HG02840 (cell line): ENCODE results near the gene ZBED5.

ENCODE experiments used
- ATAC-seq: cut with Tn5 transposase; IDR thresholded peaks from one replicate; pipeline ENCODE4 v1.9.1; 2021; ENCODE audit warnings: mild to moderate bottlenecking, moderate library complexity, moderate number of reproducible peaks; ENCODE audit not compliant: unreplicated experiment, low FRiP score

Gene ZBED5

DNA sequence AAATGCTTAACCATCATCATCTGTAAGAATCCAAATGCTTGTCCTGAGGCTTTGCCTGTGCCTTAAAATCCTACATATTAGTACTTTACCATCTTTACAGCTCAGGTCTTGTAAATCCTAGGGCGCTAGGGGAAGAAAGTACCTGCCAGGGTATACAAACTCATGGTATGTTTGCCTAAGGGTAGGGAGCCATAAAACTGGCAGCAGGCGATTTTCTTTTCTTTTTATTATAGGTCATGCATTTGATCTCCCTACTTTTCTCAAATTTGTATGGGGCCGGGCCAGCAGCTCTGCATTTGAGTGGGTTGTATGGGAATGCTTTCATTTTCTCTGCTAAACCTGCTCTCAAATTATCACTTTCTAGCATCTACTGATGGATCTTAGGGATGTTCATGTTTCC is 24.0 kb upstream of the ZBED5 start:
- ATAC-seq, result no peak

DNA sequence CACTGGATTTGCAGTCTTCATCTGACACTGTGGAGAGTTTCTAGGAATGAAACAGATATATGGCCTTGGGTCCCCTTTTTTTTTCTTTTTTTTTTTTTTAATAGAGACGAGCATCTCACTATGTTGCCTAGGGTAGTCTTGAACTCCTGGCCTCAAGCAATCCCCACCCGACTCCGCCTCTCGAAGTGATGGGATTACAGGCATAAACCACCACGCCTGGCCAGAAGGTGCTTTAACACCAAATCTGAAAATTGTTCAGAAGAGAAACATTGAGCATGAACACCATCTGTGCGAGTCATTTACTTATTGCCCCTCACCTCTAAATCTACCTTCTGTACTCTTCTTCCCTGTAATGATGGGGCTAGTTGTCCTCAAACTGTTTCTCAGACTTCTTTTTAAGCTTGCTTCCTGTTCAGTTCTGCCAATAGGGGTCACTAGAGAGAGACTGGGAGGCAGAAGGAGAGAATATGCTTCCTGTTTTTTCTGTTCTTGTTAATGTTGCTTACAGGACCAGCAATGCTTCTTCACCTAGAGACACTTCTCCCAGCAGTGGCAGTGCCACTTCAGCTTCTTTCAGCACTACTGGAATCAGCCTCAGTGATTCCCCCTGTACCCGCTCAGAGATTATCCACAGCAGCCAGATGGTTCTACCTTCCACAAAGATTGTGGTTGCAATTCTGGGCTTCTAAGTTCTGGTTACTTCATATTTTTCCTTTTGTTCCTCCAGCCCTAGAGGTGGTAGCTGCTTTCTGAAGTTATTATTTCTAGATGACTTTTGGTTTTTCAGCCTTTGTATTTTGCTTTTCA is 20.8 kb upstream of the ZBED5 start:
- ATAC-seq, result no peak

DNA sequence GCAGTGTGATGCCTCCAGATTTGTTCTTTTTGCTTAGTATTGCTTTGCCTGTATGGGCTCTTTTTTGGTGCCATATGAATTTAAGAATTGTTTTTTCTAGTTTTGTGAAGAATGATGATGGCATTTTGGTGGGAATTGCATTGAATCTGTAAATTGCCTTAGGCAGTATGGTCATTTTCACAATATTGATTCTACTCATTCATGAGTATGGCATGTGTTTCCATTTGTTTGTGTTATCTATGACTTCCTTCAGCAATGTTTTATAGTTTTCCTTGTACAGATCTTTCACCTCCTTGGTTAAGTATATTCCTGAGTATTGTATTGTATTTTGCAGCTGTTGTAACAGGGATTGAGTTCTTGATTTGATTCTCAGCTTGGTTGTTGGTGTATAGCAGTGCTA is 18.3 kb upstream of the ZBED5 start:
- no peak for ATAC-seq

DNA sequence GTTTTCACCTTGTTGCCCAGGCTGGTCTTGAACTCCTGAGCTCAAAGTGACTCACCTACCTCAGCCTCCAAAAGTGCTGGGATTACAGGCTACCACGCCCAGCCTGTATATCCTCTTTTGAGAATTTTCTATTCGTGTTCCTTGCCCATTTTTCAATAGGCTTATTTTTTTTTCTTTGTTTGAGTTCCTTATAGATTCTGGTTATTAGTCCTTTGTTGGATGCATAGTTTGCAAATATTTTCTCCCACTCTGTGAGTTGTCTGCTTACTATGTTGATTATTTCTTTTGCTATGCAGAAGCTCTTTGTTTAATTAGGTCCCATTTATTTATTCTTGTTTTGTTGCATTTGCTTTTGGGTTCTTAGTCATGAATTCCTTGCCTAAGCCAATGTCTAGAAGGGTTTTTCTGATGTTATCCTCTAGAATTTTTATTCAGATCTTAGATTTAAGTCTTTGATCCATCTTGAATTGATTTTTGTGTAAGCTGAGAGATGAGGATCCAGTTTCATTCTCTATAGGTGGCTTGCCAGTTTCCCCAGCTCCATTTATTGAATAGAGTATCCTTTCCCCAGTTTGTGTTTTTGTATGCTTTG is 17.7 kb upstream of the ZBED5 start:
- no peak for ATAC-seq

DNA sequence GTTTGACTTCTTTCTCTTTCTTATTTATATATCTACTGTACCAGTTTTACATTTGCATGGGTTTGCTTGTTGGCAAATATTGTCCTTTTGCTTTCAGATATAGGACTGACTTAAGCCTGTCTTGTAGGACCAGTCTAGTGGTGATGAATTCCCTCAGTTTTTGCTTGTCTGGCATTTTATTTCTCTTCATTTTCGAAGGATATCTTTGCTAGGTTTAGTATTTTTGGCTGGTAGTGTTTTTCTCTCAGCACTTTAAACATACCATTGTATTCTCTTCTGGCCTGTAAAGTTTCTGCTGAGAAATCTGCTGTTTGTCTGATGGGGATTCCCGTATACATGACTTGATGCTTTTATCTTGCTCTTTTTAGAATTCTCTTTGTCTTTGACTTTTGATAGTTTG is 14.2 kb upstream of the ZBED5 start:
- ATAC-seq, result no peak

DNA sequence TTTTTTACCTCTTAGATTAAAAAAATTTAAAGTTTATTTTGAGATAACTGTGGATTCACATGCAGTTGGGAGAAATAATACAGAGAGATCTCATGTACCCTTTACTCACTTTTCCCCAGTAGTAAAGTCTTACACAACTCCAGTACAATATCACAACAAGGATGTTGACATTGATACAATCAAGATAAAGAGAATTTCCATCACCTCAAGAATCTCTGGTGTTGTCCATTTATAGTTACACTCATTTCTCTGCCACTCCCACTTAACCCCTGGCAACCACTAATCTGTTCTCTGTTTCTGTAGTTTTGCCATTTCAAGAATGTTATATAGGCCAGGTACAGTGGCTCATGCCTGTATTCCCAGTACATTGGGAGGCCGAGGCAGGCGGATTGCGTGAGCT is 10.5 kb upstream of the ZBED5 start:
- no peak for ATAC-seq

DNA sequence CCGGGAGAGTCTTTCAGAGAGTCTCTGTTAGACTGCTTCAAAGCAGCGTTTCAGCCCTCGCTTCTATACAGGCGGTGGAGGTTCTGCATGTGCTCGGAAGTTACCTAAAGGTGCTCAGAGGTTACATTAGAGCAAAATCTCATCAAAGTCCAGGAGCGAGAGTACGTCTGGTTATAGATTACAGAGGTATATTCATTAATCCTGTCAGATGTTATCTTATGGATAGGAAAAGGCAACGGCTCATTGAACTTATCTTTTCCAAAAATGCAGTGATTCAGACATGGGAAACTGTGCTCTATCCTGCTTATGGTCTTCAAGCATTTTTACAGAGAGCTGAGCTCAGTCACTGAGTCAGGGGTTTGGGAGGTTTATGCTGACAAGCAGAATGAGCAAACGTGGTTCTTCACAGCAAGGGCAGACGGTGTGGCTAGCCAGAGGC is 9.1 kb upstream of the ZBED5 start:
- ATAC-seq, result no peak

DNA sequence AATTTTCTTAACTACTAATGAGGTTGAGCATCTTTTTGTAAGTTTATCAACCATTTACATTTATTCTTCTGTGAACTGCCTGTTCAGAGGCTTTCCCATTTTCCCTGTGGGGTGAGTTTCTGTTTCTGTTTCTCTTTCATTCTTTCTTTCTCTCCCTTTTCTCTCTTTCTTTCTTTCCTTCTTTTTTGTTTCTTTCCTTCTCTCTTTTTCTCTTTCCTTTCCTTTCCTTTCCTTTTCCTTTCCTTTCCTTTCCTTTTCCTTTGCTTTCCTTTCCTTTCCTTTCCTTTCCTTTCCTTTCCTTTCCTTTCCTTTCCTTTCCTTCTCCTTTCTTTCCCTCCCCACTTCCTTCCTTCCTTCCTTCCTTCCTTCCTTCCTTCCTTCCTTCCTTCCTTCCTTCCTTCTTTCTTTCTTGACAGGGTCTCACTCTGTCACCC is 8.0 kb upstream of the ZBED5 start:
- no peak for ATAC-seq

DNA sequence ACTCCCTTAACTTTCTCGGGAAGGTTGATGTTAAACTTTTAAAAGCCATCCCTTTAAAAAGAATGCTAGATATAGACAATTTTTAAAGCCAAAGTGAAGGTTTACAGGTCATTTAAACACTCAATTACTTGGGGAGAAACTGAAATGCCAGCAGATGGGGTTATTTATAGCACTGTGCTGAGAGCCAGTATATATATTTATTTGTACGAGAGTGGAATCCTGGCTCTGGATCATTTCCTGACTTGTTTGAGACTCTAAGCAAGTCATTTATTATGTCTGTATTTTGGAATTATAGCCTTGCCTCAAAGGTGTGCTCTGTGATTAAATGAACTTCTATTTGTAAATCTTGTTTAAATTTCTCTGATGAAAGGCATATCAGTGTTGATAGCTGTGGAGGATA is 6.8 kb upstream of the ZBED5 start:
- ATAC-seq, result no peak

DNA sequence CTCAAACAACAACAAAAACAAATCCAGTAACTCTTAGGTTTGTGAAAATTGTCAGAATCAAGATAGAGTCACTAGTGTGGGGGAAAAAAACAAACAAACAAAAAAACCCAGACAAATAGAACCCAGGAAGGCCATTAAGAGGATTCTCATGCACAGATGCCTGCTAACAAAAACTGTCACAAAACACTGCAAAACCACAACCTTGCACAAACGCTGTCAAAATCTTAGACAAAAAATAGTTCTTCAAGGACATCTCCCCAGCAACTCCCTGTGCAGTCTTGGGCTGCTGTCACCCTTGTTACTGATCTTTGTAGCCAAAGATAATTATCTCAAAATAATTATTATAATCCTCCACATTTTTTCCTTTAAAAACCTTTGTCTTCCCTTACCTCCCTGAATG is 4.6 kb upstream of the ZBED5 start:
- ATAC-seq, result no peak

DNA sequence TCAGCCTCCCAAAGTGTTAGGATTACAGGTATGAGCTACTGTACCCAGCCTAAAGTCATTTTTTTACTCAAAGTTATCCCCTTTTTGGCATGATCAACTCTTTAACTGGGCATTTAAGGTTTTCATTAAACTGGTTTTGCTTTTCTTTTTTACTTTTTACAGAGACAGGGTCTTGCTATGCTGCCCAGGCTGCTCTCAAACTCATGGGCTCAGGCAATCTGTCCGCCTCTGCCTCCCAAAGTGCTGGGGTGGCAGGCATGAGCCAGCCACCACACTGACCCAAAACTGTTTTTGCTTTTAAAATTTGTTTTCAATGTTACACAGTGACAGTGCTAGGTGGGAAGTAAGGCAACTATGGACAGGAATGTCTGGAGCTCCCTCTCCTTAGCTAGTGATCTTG is 3.9 kb upstream of the ZBED5 start:
- ATAC-seq, result no peak

DNA sequence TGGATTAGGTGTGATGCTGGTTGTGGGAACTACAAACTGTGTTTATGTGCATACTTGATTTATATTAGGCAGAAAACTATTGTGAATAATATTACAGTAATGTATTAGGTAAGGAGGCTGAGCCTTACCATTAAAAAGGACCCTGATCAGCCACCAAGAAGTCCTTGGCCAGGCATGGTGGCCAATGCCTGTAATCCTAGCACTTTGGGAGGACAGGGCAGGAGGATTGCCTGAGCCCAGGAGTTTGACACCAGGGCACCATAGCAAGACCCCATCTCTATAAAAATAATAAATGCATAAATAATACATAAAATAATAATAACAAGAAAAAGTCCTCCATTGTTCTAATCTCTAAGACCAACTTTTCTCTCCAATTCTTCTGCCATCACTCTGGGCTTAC is 3.2 kb upstream of the ZBED5 start:
- no peak for ATAC-seq

DNA sequence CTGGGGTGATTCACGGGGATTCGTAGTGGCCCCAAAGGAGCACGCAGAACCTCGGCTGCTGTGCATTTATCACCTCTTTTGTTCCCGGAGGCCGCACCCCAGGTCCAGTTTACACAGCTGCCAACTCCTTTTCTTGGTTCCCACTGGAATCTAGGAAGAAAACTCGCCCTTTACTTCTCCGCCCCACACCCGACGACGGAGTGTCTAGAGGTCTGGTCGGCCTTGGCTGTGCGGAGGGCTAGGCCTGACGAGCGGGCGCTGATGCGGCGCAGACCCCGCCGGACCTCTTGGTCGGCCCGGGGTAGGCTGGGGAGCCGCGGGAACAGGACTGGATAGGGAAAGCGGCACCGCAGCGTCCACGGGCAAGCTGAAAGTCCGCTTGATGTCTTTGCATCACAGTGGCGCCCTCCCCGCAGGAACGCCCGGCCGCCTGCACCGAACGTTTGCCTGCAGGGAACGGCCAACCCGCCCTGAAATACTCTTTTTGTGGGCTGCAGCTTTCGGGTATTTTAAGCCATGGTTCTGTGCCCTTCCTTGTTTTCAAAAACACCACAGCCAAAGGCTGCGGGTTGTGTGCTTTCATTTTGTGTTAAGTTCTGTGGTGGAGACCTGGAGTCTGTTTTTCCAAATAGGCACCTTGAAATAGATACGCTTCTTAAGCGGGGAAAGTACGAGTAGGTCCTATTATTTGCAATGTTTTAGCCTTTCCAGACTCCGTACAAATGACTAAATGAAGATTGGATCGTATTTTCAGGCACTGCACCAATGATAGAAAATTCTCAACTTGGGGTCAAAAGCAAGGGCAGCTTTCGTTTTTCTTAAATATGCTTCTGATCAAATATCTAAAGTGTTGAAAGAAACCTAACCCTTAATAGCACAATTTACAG is 829 bp upstream of the ZBED5 start:
- peak; percentile 13 for ATAC-seq

DNA sequence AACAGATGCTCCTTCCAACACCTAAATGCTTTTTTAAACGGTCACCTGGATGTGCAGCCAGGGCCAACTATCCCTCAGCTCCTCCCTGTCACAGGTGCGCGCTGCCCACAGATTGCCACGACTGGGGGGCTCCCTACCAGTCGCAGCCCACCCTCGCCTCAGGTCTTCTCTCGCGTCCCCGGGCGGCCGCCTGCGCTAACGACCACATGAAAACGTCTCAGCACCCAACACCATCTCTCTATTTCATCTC is 469 bp downstream of the ZBED5 start:
- ATAC-seq, result peak; percentile 25

DNA sequence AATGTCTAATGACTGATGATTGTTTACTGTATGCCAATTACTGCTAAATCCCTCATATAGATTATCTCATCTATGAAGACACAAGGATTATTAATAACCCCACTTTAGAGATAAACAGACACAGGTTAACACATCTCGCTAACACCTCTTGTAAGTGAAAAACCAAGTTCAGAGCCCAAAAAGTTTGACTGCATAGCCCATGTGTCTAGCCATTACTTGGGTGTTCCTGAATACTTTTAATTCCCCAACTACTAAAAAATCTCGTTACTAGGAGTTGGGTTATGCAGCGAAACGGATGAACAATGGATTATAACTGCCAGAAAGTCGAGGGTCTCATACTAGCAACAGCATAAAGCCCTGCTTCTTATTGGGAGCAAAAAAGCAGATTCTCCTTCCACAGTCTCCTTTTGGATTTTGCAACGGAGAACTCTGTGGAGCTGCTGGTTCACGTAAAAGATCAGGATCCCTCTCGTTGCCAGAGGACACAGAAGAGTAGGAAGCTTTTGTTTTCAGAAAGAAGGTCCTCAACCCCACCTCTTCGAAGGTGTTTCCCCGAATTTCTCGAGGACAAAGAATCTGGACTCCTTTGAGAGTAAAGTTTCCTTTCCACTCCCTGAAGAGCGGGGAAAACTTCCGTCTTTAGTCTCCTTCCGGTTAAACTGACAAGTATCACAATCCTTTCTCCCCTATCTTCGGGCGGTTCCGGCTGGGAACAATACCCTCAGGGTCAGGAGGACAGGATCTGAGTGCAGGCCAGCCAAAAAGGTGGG is 979 bp downstream of the ZBED5 start:
- no peak for ATAC-seq

DNA sequence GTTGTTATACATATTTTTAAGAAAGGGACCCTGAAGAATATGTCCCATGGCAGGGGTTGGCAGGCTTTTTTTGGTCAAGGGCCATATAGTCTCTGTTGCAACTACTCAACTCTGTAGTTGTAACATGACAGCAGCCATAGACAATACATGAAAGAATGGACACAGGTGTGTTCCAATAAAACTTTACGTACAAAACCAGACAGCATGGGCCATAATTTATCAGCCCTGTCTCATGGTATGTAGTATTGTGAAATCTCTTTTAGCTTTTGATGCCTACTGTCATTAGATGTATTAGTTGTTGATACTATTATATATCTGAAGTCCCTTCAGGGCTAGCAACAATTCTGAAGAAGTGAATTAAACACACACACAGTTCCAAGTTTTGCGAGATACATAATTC is 2.6 kb downstream of the ZBED5 start:
- no peak for ATAC-seq

DNA sequence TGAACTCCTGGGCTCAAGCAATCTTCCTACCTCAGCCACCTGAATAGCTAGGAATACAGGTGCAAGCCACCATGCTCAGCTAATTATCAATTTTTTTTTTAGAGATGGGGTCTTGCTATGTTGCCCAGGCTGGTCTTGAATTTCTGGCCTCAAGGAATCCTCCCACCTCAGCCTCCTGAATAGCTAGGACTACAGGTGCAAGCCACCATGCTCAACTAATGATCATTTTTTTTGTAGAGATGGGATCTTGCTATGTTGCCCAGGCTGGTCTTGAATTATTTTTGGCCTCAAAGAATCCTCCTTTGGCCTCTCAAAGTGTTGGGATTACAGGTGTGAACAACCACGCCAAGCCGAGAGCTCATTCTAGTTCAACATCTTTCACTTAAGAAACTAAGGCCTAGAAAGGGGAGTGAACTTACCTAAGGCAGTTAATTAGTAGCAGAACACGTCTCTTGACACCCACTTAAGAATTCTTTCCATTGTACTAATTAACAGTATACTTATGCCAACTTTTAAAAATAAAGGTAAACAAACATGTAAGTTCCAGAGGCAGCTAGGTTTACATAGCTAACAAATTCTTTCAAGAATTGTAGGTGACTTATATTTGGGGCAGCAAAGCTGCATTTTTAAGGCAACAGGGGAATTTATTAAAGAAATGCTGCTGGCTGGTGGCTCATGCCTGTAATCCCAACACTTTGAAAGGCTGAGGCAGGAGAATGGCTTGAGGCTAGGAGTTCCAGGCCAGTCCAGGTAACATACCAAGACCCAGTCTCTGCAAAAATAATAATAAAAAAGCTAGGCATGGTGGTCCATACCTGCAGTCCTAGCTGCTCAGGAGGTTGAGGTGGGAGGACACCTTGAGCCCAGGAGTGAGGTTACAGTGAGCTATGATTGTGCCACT is 9.6 kb downstream of the ZBED5 start:
- ATAC-seq, result no peak

DNA sequence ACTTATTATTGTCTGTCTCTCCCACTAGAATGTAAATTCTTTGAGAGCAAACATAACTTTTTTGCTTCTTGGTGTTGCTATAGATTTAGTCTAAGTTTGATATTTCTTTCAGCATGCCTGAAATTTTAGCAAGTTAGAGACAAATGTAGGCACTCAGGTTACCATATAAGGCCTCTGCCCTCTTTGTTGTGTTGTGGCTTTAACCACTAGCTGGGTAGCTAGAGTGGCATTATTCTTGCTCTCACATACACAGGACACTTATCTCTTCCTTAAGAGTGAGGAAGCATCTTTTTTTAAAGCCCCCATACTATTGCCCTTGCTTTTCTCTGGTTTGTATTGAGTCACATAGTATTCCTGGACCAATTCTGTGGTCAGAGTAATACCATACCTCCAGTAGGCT is 11.2 kb downstream of the ZBED5 start:
- no peak for ATAC-seq

DNA sequence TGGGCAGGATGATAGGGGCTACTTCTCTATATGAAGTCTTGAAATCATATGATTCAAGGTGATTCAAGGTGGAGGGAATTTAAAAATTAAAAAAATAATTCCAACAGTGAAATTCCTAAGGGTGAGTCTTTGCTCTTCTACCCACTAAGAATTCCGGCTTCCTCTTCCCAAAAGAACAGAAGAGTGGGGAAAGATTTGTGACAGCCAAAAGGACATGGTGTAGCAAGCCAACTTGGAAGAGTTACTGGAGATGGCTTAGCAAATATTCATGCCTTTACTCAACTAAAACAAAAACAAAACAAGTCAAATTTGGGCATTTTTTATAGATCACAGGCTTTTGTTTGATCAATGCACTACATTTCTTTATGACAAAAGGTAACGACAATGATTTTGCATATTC is 12.3 kb downstream of the ZBED5 start:
- no peak for ATAC-seq

DNA sequence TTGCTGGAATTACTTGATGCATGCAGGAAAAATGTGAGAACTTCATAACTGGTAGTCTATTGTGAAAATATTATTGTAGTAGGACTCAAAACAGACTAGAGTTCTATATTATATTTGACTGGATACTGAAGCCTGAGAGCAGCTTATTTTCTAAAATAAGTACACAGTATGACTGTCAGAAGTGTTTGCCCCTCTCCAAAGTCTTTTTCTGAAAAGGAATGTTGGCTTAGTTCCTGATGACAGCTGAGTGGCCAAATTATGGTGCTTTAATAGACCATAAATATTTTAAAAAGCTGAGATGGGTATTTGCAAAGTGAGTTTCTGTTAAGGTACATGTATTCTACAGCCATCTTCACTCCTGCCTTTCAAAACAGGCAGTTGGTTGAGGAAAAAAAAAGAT is 13.1 kb downstream of the ZBED5 start:
- ATAC-seq, result no peak
